Suprapubic skin (tissue), 4 donors: Measurements from ENCODE around the gene MAN1C1.

ENCODE experiments used
- EP300 ChIP-seq: sonication (generic); formaldehyde crosslinking; IDR thresholded peaks from one replicate; pipeline ENCODE4 v1.6.1; 2017; ENCODE audit warnings: antibody characterized with exemption
- POLR2A ChIP-seq, 2 donors: fragments of 450-650 bp; IDR thresholded peaks; one replicate each; pipeline ENCODE4 v1.6.1; 2017; ENCODE audit warnings: antibody characterized with exemption in 2 of 2, mild to moderate bottlenecking in 2 of 2, moderate library complexity in 2 of 2
- POLR2AphosphoS5 ChIP-seq, 3 donors: sonication (generic); formaldehyde crosslinking; IDR thresholded peaks; one replicate each; pipeline ENCODE4 v1.6.1; 2017; ENCODE audit warnings: antibody characterized with exemption in 3 of 3
- TF ChIP-seq, protein P1 (sequence below), 2 donors: fragments of 200-600 bp in 1 of 2; fragments of 450-650 bp in 1 of 2; sonication (generic) in 1 of 2; IDR thresholded peaks; one replicate each; pipeline ENCODE4 v1.5.1; 2016 to 2019; ENCODE audit warnings: antibody characterized with exemption in 2 of 2, mild to moderate bottlenecking in 1 of 2, moderate library complexity in 1 of 2

DNA sequence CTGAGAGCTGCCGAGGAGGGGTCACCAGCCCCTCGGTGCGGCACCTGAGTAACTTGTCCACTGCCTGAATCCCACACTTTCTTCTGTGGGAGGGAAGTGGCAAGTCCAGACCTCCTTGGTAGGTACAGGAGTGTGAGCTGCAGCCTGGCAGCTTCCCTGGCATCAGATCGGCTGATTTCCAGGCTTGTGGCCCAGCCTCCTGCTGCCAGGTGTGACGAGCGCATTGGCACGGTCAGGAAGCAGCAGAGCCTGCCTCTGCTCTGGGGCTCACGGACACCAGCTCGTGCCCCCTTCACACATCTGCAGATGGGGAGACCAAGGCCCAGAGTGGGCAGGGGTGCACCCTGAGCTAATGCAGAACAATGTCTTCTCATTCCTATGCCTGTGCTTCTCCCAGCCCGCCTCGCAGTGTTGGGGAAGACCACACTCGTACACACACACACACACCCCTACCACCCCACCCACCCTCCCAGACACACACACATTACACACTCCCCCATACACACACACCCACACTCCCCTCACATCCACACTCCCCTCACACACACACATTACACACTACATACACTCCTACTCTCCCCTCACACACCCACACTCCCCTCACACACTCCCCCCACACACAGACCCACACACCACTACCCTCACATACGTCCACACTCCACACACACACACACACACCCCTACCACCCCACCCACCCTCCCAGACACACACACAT is 150.3 kb downstream of the MAN1C1 start:
- TF ChIP-seq, protein P1, sequence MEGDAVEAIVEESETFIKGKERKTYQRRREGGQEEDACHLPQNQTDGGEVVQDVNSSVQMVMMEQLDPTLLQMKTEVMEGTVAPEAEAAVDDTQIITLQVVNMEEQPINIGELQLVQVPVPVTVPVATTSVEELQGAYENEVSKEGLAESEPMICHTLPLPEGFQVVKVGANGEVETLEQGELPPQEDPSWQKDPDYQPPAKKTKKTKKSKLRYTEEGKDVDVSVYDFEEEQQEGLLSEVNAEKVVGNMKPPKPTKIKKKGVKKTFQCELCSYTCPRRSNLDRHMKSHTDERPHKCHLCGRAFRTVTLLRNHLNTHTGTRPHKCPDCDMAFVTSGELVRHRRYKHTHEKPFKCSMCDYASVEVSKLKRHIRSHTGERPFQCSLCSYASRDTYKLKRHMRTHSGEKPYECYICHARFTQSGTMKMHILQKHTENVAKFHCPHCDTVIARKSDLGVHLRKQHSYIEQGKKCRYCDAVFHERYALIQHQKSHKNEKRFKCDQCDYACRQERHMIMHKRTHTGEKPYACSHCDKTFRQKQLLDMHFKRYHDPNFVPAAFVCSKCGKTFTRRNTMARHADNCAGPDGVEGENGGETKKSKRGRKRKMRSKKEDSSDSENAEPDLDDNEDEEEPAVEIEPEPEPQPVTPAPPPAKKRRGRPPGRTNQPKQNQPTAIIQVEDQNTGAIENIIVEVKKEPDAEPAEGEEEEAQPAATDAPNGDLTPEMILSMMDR (IDR thresholded peaks at IDR 0.05): no peak
- TF ChIP-seq POLR2A (IDR thresholded peaks at IDR 0.05) (no peak), EP300 (no peak), POLR2AphosphoS5 (IDR thresholded peaks at IDR 0.05) (peak in 1 of 3 donors; percentile 28)
